Activated naive CD4-positive, alpha-beta T cell treated with anti-CD3 and anti-CD28 coated beads, Interleukin-2, amount 50 U/mL, for 72 hours (primary cell): ENCODE data around the gene CACNA2D4. TPM values are rescaled to one million over a fixed set of nuclear protein-coding genes. Genes with fewer than 3 reads are reported as not detected.
A peak's percentile ranks its signal among the peaks of the same experiment; 100 is the strongest.

Source experiments
- ATAC-seq, 2 donors: fragments of 150-1000 bp; cut with Tn5 transposase; 2 replicates each; pipeline ENCODE4 v1.10.0; 2021; ENCODE audit warnings: mild to moderate bottlenecking in 2 of 2, moderate library complexity in 2 of 2
- DNase-seq, 2 donors: peaks; one replicate each; pipeline ENCODE4 v3.0.0; 2021 to 2022; ENCODE audit warnings: low spot score in 2 of 2
- H3K27ac Mint-ChIP-seq, 2 donors: one replicate each; pipeline ENCODE4 v1.8.0; 2022; ENCODE audit warnings: mild to moderate bottlenecking in 2 of 2, mixed read lengths in 2 of 2
- H3K36me3 Mint-ChIP-seq, 2 donors: one replicate each; pipeline ENCODE4 v1.8.0; 2022; ENCODE audit warnings: mixed read lengths in 2 of 2
- H3K9me3 Mint-ChIP-seq, 2 donors: one replicate each; pipeline ENCODE4 v1.8.0; 2022; ENCODE audit warnings: mixed read lengths in 2 of 2
- total RNA-seq, 2 donors: library from RNA; stranded (reverse); gene quantifications; one replicate each; pipeline ENCODE4 v1.2.3, GENCODE V29; 2022

The CACNA2D4 gene
- total RNA-seq, 2 donors from 2014 or later: 3.8 to 5.4 TPM

GRCh38 chr12:1838205-1838993 is 80.1 kb downstream of the CACNA2D4 start:
- H3K36me3 Mint-ChIP-seq: no peaks in the 10 kb centered on the region
- H3K9me3 Mint-ChIP-seq: no peaks in the 10 kb centered on the region
- H3K27ac Mint-ChIP-seq: no peak overlapping the region
- DNase-seq: no peak
- ATAC-seq: no peak

GRCh38 chr12:1837541-1838204 is 80.8 kb downstream of the CACNA2D4 start:
- Mint-ChIP-seq H3K36me3 (no peaks in the 10 kb centered on the region), H3K27ac (no peak overlapping the region), H3K9me3 (no peaks in the 10 kb centered on the region)
- DNase-seq: no peak
- no peak for ATAC-seq

GRCh38 chr12:1836854-1837421 is 81.5 kb downstream of the CACNA2D4 start:
- Mint-ChIP-seq H3K36me3 (no peaks in the 10 kb centered on the region), H3K27ac (no peak overlapping the region), H3K9me3 (no peaks in the 10 kb centered on the region)
- DNase-seq (no peak), ATAC-seq (no peak)

- peak overlapping the region in 1 of 2 donors; percentile 29 for H3K27ac Mint-ChIP-seq
- DNase-seq: no peak
- no peak for ATAC-seq
Measured at GRCh38 chr12:1836241-1836803, 82.1 kb downstream of the CACNA2D4 start.

GRCh38 chr12:1835211-1836131 is 83.0 kb downstream of the CACNA2D4 start:
- Mint-ChIP-seq H3K36me3 (no peaks in the 10 kb centered on the region), H3K9me3 (no peaks in the 10 kb centered on the region), H3K27ac (peak overlapping the region in 1 of 2 donors; percentile 29)
- DNase-seq: no peak
- ATAC-seq: no peak

More at GRCh38 chr12:1836241-1836803, 82.1 kb downstream of the CACNA2D4 start:
- no peaks in the 10 kb centered on the region for H3K9me3 Mint-ChIP-seq
- no peaks in the 10 kb centered on the region for H3K36me3 Mint-ChIP-seq

GRCh38 chr12:1834186-1834925 is 84.1 kb downstream of the CACNA2D4 start:
- H3K36me3 Mint-ChIP-seq: no peaks in the 10 kb centered on the region

GRCh38 chr12:1833596-1834028 is 84.8 kb downstream of the CACNA2D4 start:
- no peak for ATAC-seq

More at GRCh38 chr12:1834186-1834925, 84.1 kb downstream of the CACNA2D4 start:
- no peak overlapping the region for H3K27ac Mint-ChIP-seq
- ATAC-seq (no peak), DNase-seq (no peak)
- no peaks in the 10 kb centered on the region for H3K9me3 Mint-ChIP-seq

GRCh38 chr12:1832801-1833595 is 85.5 kb downstream of the CACNA2D4 start:
- Mint-ChIP-seq H3K36me3 (no peaks in the 10 kb centered on the region), H3K27ac (no peak overlapping the region), H3K9me3 (no peaks in the 10 kb centered on the region)
- no peak for ATAC-seq
- DNase-seq: no peak

More at GRCh38 chr12:1833596-1834028, 84.8 kb downstream of the CACNA2D4 start:
- no peak overlapping the region for H3K27ac Mint-ChIP-seq
- no peaks in the 10 kb centered on the region for H3K9me3 Mint-ChIP-seq
- no peak for DNase-seq
- no peaks in the 10 kb centered on the region for H3K36me3 Mint-ChIP-seq

GRCh38 chr12:1830981-1831963 is 87.2 kb downstream of the CACNA2D4 start:
- Mint-ChIP-seq H3K36me3 (no peaks in the 10 kb centered on the region), H3K27ac (no peak overlapping the region), H3K9me3 (no peaks in the 10 kb centered on the region)
- ATAC-seq (peak; percentile 31 to 50), DNase-seq (peak in 1 of 2 donors; percentile 18)

GRCh38 chr12:1830401-1830845 is 88.0 kb downstream of the CACNA2D4 start:
- Mint-ChIP-seq H3K9me3 (no peaks in the 10 kb centered on the region), H3K36me3 (no peaks in the 10 kb centered on the region), H3K27ac (no peak overlapping the region)
- ATAC-seq (no peak), DNase-seq (no peak)

- Mint-ChIP-seq H3K36me3 (no peaks in the 10 kb centered on the region), H3K9me3 (no peaks in the 10 kb centered on the region), H3K27ac (no peak overlapping the region)
- DNase-seq (no peak), ATAC-seq (no peak)
Measured at GRCh38 chr12:1829306-1829900, 89.0 kb downstream of the CACNA2D4 start.

- Mint-ChIP-seq H3K36me3 (no peaks in the 10 kb centered on the region), H3K27ac (no peak overlapping the region), H3K9me3 (no peaks in the 10 kb centered on the region)
- DNase-seq (no peak), ATAC-seq (no peak)
Measured at GRCh38 chr12:1828856-1829255, 89.6 kb downstream of the CACNA2D4 start.
